Measurements from ENCODE around the gene APOL5.
A peak's percentile ranks its signal among the peaks of the same experiment; 100 is the strongest.

The APOL5 gene

DNA sequence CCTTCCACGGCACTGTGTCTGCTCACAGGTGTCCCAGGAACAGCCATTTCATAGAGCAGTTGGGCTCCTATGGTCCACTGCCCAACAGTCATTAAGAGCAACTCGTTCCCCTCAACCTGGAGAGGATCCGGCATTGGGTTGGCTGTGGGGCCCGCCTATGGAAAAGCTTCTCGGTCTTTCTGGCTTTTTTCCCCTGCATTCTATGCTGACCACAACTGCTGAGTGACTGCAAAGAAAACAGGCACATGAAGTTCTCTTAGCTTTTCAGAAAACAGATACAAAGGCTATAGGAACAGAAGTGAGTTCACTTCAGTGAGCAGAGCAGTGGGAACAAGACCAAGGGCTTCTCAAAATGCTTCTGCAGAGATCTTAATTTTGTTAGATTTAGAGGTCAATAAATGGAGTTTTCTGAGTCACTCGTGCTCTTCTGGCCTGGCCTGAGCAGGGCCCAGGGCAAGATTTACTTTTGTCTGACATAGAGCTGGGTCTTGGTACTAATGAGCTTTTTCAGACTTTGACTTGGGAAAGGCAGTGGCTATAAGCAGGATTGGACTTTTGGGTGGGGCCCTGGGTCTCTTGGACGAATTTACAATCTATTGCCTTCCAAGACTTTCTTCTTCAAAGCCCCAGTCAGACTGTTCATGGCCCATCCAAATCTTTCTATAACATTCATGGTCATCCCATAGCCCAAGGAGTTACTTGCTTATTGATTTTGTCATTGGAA lies 13.6 kb upstream of the APOL5 start:
- Histone ChIP-seq H3K9me3 (ENCODE audit: low read depth, low read length) (no peaks in the 10 kb centered on the region), H3K36me3 (ENCODE audit: insufficient read depth, low read length) (no peaks in the 10 kb centered on the region), H3K4me3 (no peak overlapping the region), H3K9ac (ENCODE audit: insufficient read length) (no peak overlapping the region), H3K27ac (no peak overlapping the region)
- TF ChIP-seq FOXP2 (optimal IDR thresholded peaks at IDR 0.05; ENCODE audit: control extremely low read depth, extremely low read length, insufficient read depth) (no peak), EZH2 (IDR thresholded peaks at IDR 0.05) (no peak), POLR2AphosphoS5 (IDR thresholded peaks at IDR 0.05; ENCODE audit: borderline replicate concordance, low read depth, low read length) (no peak)
- DNase-seq (ENCODE audit: low read depth, low spot score), result no peak

DNA sequence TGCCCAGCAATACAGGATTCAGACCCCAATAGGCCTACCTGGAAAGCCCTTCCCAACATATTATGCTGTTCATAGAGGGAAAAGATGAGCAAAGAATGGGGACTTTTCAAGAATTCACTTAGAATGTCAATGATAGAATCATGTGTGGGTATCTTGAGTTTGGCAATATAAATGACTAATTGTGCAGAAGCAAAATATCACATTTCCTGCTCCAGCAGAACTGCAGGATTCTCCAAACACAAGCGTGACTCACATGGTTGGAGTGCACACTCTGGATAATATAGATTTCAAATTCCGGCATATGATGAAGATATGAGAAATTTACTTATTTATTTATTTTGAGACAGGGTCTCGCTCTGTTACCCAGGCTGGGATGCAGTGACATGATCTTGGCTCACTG lies 12.5 kb upstream of the APOL5 start:
- no peak overlapping the region for H3K27ac ChIP-seq

GRCh38 chr22:35708453-35708852 lies 9.2 kb upstream of the APOL5 start:
- Histone ChIP-seq H3K4me3 (no peak overlapping the region), H3K27ac (no peak overlapping the region), H3K36me3 (ENCODE audit: insufficient read depth, low read length) (no peaks in the 10 kb centered on the region), H3K9me3 (ENCODE audit: low read depth, low read length) (no peaks in the 10 kb centered on the region), H3K9ac (ENCODE audit: insufficient read length) (no peak overlapping the region)
- no peak for TF ChIP-seq POLR2AphosphoS5 (IDR thresholded peaks at IDR 0.05; ENCODE audit: borderline replicate concordance, low read depth, low read length)
- no peak for TF ChIP-seq EZH2 (IDR thresholded peaks at IDR 0.05)
- TF ChIP-seq FOXP2 (optimal IDR thresholded peaks at IDR 0.05; ENCODE audit: control extremely low read depth, extremely low read length, insufficient read depth), result no peak
- no peak for DNase-seq (ENCODE audit: low read depth, low spot score)

More for the DNA sequence above, 12.5 kb upstream of the APOL5 start:
- no peak overlapping the region for H3K9ac ChIP-seq (ENCODE audit: insufficient read length)
- no peaks in the 10 kb centered on the region for H3K9me3 ChIP-seq (ENCODE audit: low read depth, low read length)
- no peak overlapping the region for H3K4me3 ChIP-seq
- H3K36me3 ChIP-seq (ENCODE audit: insufficient read depth, low read length), result no peaks in the 10 kb centered on the region
- TF ChIP-seq POLR2AphosphoS5 (IDR thresholded peaks at IDR 0.05; ENCODE audit: borderline replicate concordance, low read depth, low read length) (no peak), EZH2 (IDR thresholded peaks at IDR 0.05) (no peak), FOXP2 (optimal IDR thresholded peaks at IDR 0.05; ENCODE audit: control extremely low read depth, extremely low read length, insufficient read depth) (no peak)
- no peak for DNase-seq (ENCODE audit: low read depth, low spot score)

DNA sequence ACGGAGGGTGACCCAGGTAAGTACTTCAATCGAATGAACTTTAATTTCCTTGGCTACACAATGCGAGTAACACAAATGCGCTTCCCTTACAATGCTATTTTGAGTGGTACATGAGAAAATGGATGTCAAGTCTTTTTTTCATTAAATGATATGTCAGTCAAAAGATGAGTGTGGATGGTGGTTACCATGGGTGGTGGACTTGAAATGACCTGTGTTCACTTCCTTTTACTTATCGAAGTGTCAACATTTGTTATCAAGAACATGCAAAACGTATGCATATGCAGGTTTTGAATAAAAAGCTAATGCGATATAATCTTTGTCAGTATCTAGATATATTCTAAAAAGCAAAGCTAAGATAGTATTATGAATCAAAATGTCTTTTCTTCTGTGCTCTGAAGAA lies 8.8 kb upstream of the APOL5 start:
- H3K9ac ChIP-seq (ENCODE audit: insufficient read length), result no peak overlapping the region
- DNase-seq (ENCODE audit: low read depth, low spot score), result no peak
- H3K9me3 ChIP-seq (ENCODE audit: low read depth, low read length), result no peaks in the 10 kb centered on the region
- TF ChIP-seq FOXP2 (optimal IDR thresholded peaks at IDR 0.05; ENCODE audit: control extremely low read depth, extremely low read length, insufficient read depth) (no peak), POLR2AphosphoS5 (IDR thresholded peaks at IDR 0.05; ENCODE audit: borderline replicate concordance, low read depth, low read length) (no peak), EZH2 (IDR thresholded peaks at IDR 0.05) (no peak)
- no peaks in the 10 kb centered on the region for H3K36me3 ChIP-seq (ENCODE audit: insufficient read depth, low read length)
- H3K27ac ChIP-seq, result 0 out of 2 replicates have a peak overlapping the region, but pooled peaks have one; percentile 30
- H3K4me3 ChIP-seq, result no peak overlapping the region

DNA sequence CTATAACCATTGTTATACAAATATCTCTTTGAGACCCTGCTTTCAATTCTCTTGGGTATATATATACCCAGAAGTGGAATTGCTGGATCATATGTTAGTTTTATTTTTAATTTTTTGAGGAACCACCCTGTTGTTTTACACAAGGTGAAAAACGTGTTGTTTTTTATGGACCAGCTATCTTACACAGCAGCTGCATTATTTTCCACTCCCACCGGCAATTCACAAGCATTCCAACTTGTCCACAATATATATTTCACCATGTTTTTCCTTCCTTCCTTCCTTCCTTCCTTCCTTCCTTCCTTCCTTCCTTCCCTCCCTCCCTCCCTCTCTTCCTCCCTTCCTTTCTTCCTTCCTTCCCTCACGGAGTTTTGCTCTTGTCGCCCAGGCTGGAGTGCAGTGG lies 6.3 kb upstream of the APOL5 start:
- Histone ChIP-seq H3K9me3 (ENCODE audit: low read depth, low read length) (no peaks in the 10 kb centered on the region), H3K9ac (ENCODE audit: insufficient read length) (no peak overlapping the region), H3K27ac (peak overlapping the region; percentile 27), H3K36me3 (ENCODE audit: insufficient read depth, low read length) (no peaks in the 10 kb centered on the region), H3K4me3 (no peak overlapping the region)
- DNase-seq (ENCODE audit: low read depth, low spot score), result peak; percentile 66
- TF ChIP-seq EZH2 (IDR thresholded peaks at IDR 0.05) (no peak), FOXP2 (optimal IDR thresholded peaks at IDR 0.05; ENCODE audit: control extremely low read depth, extremely low read length, insufficient read depth) (no peak), POLR2AphosphoS5 (IDR thresholded peaks at IDR 0.05; ENCODE audit: borderline replicate concordance, low read depth, low read length) (no peak)

- no peak for DNase-seq (ENCODE audit: low read depth, low spot score)
- no peak overlapping the region for H3K27ac ChIP-seq
- no peak overlapping the region for H3K4me3 ChIP-seq
Measured at GRCh38 chr22:35712672-35713071, 5.0 kb upstream of the APOL5 start.

DNA sequence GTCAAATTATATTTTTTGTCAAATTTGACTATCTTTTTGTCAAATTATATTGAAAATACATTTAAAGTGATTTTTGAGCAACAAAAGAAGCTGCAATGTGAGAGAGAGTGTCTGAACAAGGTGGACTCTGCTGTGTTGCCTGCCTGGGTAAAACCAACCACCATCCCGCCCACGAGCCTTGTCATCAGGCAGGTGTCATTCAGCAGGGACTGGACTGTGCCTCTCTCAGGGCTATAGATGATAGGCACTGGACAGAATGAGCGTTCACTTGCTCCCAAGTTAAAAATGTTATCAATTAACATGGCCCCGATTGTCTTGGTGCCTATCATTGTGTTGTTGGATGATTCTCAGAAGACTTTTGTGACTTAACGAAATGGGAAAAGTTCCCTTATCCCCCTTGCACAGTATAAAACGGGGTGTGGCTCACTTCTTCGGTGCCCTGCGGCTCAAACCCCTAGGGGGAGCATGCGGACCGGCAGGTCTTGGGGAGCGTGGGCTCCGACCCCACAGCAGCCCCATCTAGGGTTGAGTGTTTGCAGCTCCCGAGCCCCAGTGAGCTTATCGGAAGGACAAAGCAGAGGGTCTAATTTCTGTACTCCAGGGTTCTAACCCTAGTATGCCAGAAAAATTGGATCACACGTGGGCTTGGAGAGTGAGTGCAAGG lies 1.7 kb downstream of the APOL5 start:
- Histone ChIP-seq H3K36me3 (ENCODE audit: insufficient read depth, low read length) (no peaks in the 10 kb centered on the region), H3K4me3 (no peak overlapping the region), H3K9me3 (ENCODE audit: low read depth, low read length) (no peaks in the 10 kb centered on the region), H3K9ac (ENCODE audit: insufficient read length) (no peak overlapping the region), H3K27ac (no peak overlapping the region)
- no peak for DNase-seq (ENCODE audit: low read depth, low spot score)
- TF ChIP-seq EZH2 (IDR thresholded peaks at IDR 0.05) (no peak), POLR2AphosphoS5 (IDR thresholded peaks at IDR 0.05; ENCODE audit: borderline replicate concordance, low read depth, low read length) (no peak), FOXP2 (optimal IDR thresholded peaks at IDR 0.05; ENCODE audit: control extremely low read depth, extremely low read length, insufficient read depth) (no peak)

More at GRCh38 chr22:35712672-35713071, 5.0 kb upstream of the APOL5 start:
- TF ChIP-seq POLR2AphosphoS5 (IDR thresholded peaks at IDR 0.05; ENCODE audit: borderline replicate concordance, low read depth, low read length) (no peak), FOXP2 (optimal IDR thresholded peaks at IDR 0.05; ENCODE audit: control extremely low read depth, extremely low read length, insufficient read depth) (no peak), EZH2 (IDR thresholded peaks at IDR 0.05) (no peak)
- H3K9ac ChIP-seq (ENCODE audit: insufficient read length), result no peak overlapping the region
- H3K36me3 ChIP-seq (ENCODE audit: insufficient read depth, low read length), result no peaks in the 10 kb centered on the region
- H3K9me3 ChIP-seq (ENCODE audit: low read depth, low read length), result no peaks in the 10 kb centered on the region

- H3K9me3 ChIP-seq (ENCODE audit: low read depth, low read length), result no peaks in the 10 kb centered on the region
- H3K4me3 ChIP-seq, result no peak overlapping the region
- DNase-seq (ENCODE audit: low read depth, low spot score), result no peak
- TF ChIP-seq POLR2AphosphoS5 (IDR thresholded peaks at IDR 0.05; ENCODE audit: borderline replicate concordance, low read depth, low read length) (no peak), FOXP2 (optimal IDR thresholded peaks at IDR 0.05; ENCODE audit: control extremely low read depth, extremely low read length, insufficient read depth) (no peak), EZH2 (IDR thresholded peaks at IDR 0.05) (no peak)
- no peak overlapping the region for H3K9ac ChIP-seq (ENCODE audit: insufficient read length)
- H3K27ac ChIP-seq, result no peak overlapping the region
- H3K36me3 ChIP-seq (ENCODE audit: insufficient read depth, low read length), result no peaks in the 10 kb centered on the region
Measured at GRCh38 chr22:35721960-35722359, 4.3 kb downstream of the APOL5 start.

Measured in SK-N-MC (cell line).